H1 (cell line): ENCODE results near the gene TAB3. TPM values are rescaled to one million over a fixed set of nuclear protein-coding genes. Genes with fewer than 3 reads are reported as not detected.

Source experiments
- CTCF ChIA-PET: fragments of 300-600 bp; sonication (Branson Sonifier 250); formaldehyde crosslinking; loops from one replicate; lab custom pipeline; 2021; ENCODE audit not compliant: partially characterized antibody; lab: Charles Lee
- POLR2A ChIA-PET: fragments of 300-600 bp; sonication (Branson Sonifier 250); formaldehyde crosslinking; loops from one replicate; lab custom pipeline; 2021; ENCODE audit warnings: inconsistent platforms; ENCODE audit not compliant: partially characterized antibody; lab: Charles Lee
- DNase-seq, 2 experiments: peaks; one replicate each; pipeline versions ENCODE4 v3.0.0 to v3.0.0-alpha.2; 2010 to 2022; ENCODE audit warnings: low spot score in 2 of 2, low read depth in 1 of 2, mixed read lengths in 1 of 2
- FAIRE-seq: peaks from 2 replicates; lab custom pipeline; 2011; peaks lifted over from hg19 to GRCh38; lab: Jason Lieb, UNC
- H2AFZ ChIP-seq: 2 replicates; pipeline ENCODE4 v1.8.1; 2012; ENCODE audit warnings: low read length, inconsistent platforms
- H2AK5ac ChIP-seq: 2 replicates; pipeline ENCODE4 v1.6.1; 2013; ENCODE audit warnings: low read depth, low read length
- H2BK120ac ChIP-seq: replicated peaks from 2 replicates; pipeline ENCODE3; 2013; ENCODE audit warnings: low read depth, low read length, inconsistent platforms
- H2BK12ac ChIP-seq: 2 replicates; pipeline ENCODE4 v1.6.1; 2013; ENCODE audit warnings: low read depth, low read length
- H2BK15ac ChIP-seq: 2 replicates; pipeline ENCODE4 v1.6.1; 2013; ENCODE audit warnings: low read length
- H2BK20ac ChIP-seq: 2 replicates; pipeline ENCODE4 v1.6.1; 2013; ENCODE audit warnings: low read length
- H2BK5ac ChIP-seq: 2 replicates; pipeline ENCODE4 v1.6.1; 2013; ENCODE audit warnings: low read depth, low read length
- H3K14ac ChIP-seq: 2 replicates; pipeline ENCODE4 v1.6.1; 2013; ENCODE audit warnings: inconsistent platforms; ENCODE audit not compliant: insufficient read length
- H3K18ac ChIP-seq: 2 replicates; pipeline ENCODE4 v1.6.1; 2013; ENCODE audit warnings: low read length; ENCODE audit errors: extremely low read depth
- H3K23ac ChIP-seq: 2 replicates; pipeline ENCODE4 v1.6.1; 2013; ENCODE audit warnings: inconsistent platforms; ENCODE audit not compliant: insufficient read length
- H3K23me2 ChIP-seq: 2 replicates; pipeline ENCODE4 v1.6.1; 2013; ENCODE audit warnings: low read depth, low read length
- H3K27ac ChIP-seq: 2 replicates; pipeline ENCODE4 v1.6.1; 2011; ENCODE audit warnings: low read depth, low read length, inconsistent platforms
- H3K27me3 ChIP-seq, 4 experiments: replicated peaks in 1 of 4; 1 replicate in 1 of 4; 2 replicates in 3 of 4; pipeline versions ENCODE4 v1.6.1 to v1.8.1; 2011 to 2013; ENCODE audit warnings: low read length in 3 of 4, mild to moderate bottlenecking in 3 of 4, inconsistent platforms in 2 of 4, mixed read lengths in 2 of 4, moderate library complexity in 1 of 4; ENCODE audit not compliant: control insufficient read depth in 3 of 4, insufficient read depth in 3 of 4; ENCODE audit errors: extremely low read depth in 1 of 4
- H3K36me3 ChIP-seq, 4 experiments: 2 replicates each; pipeline versions ENCODE4 v1.6.1 to v1.8.1; 2011 to 2013; ENCODE audit warnings: mild to moderate bottlenecking in 4 of 4, low read length in 3 of 4, moderate library complexity in 2 of 4, control low read depth in 1 of 4, inconsistent platforms in 1 of 4; ENCODE audit not compliant: insufficient read depth in 4 of 4, control insufficient read depth in 2 of 4
- H3K4ac ChIP-seq: replicated peaks from 2 replicates; pipeline ENCODE3; 2013; ENCODE audit warnings: low read length, low read depth, mixed read lengths, inconsistent platforms; ENCODE audit not compliant: insufficient read length
- H3K4me1 ChIP-seq, 4 experiments: replicated peaks in 1 of 4; 1 replicate in 1 of 4; 2 replicates in 3 of 4; pipeline versions ENCODE4 v1.6.1 to v1.8.1; 2011 to 2013; ENCODE audit warnings: low read length in 3 of 4, inconsistent platforms in 2 of 4, mixed read lengths in 1 of 4; ENCODE audit not compliant: insufficient read depth in 4 of 4, control insufficient read depth in 3 of 4
- H3K4me2 ChIP-seq, 2 experiments: 2 replicates each; pipeline versions ENCODE4 v1.6.1 to v1.8.1; 2011 to 2013; ENCODE audit warnings: low read depth in 2 of 2, low read length in 2 of 2, control low read depth in 1 of 2, inconsistent platforms in 1 of 2, mild to moderate bottlenecking in 1 of 2; ENCODE audit not compliant: insufficient read depth in 1 of 2
- H3K4me3 ChIP-seq, 4 experiments: fragments of 200-600, 300-600 bp in 1 of 4; sonication (generic), shearing (Covaris generic), sonication (Bioruptor Twin) in 1 of 4; 2 replicates each; pipeline versions ENCODE4 v1.5.1 to v1.8.1; 2011 to 2016; ENCODE audit warnings: low read length in 4 of 4, low read depth in 3 of 4, control low read depth in 2 of 4, inconsistent platforms in 2 of 4, mild to moderate bottlenecking in 2 of 4, mixed read lengths in 1 of 4, moderate library complexity in 1 of 4; ENCODE audit not compliant: insufficient read depth in 2 of 4; ENCODE audit errors: extremely low read depth in 1 of 4
- H3K56ac ChIP-seq: replicated peaks from 2 replicates; pipeline ENCODE3; 2013; ENCODE audit warnings: low read depth, mild to moderate bottlenecking, mixed read lengths, low read length, inconsistent platforms; ENCODE audit not compliant: insufficient read length
- H3K79me1 ChIP-seq: 2 replicates; pipeline ENCODE4 v1.6.1; 2013; ENCODE audit warnings: low read depth, low read length, control low read depth
- H3K79me2 ChIP-seq, 2 experiments: 2 replicates each; pipeline versions ENCODE4 v1.6.1 to v1.8.1; 2012 to 2013; ENCODE audit warnings: low read length in 2 of 2, mild to moderate bottlenecking in 2 of 2, inconsistent platforms in 1 of 2; ENCODE audit not compliant: insufficient read depth in 2 of 2, control insufficient read depth in 1 of 2
- H3K9ac ChIP-seq, 4 experiments: replicated peaks in 1 of 4; 1 replicate in 1 of 4; 2 replicates in 3 of 4; pipeline versions ENCODE4 v1.6.1 to v1.8.1; 2011 to 2013; ENCODE audit warnings: low read depth in 3 of 4, low read length in 3 of 4, control low read depth in 2 of 4, mild to moderate bottlenecking in 2 of 4, moderate library complexity in 2 of 4, inconsistent platforms in 1 of 4; ENCODE audit errors: extremely low read depth in 1 of 4
- H3K9me3 ChIP-seq, 2 experiments: 2 replicates each; pipeline versions ENCODE4 v1.6.1 to v1.8.1; 2012 to 2013; ENCODE audit warnings: mild to moderate bottlenecking in 2 of 2, moderate library complexity in 2 of 2, control low read depth in 1 of 2, inconsistent platforms in 1 of 2, low read depth in 1 of 2, low read length in 1 of 2, mixed read lengths in 1 of 2; ENCODE audit not compliant: insufficient read depth in 2 of 2
- H4K20me1 ChIP-seq, 2 experiments: replicated peaks in 1 of 2; 2 replicates each; pipeline versions ENCODE3 to v1.8.1; 2011 to 2013; ENCODE audit warnings: inconsistent platforms in 2 of 2, low read length in 2 of 2, mild to moderate bottlenecking in 1 of 2; ENCODE audit not compliant: insufficient read depth in 2 of 2, control insufficient read depth in 1 of 2
- H4K5ac ChIP-seq: 2 replicates; pipeline ENCODE4 v1.6.1; 2013; ENCODE audit warnings: low read length, low read depth, mixed read lengths, inconsistent platforms; ENCODE audit not compliant: insufficient read length
- H4K8ac ChIP-seq: 2 replicates; pipeline ENCODE4 v1.8.0; 2013; ENCODE audit warnings: mild to moderate bottlenecking, moderate library complexity, low read length, inconsistent platforms; ENCODE audit not compliant: insufficient read depth; ENCODE audit errors: extremely low read depth
- H4K91ac ChIP-seq: replicated peaks from 2 replicates; pipeline ENCODE3; 2013; ENCODE audit warnings: low read length, mixed read lengths, inconsistent platforms; ENCODE audit not compliant: insufficient read length
- BACH1 ChIP-seq: IDR thresholded peaks from 2 replicates; pipeline ENCODE4 v1.6.1; 2012; ENCODE audit warnings: low read length, improper control_type of control experiment
- CBX8 ChIP-seq: fragments of 300-800, 300-1000 bp; sonication (generic); IDR thresholded peaks from 2 replicates; pipeline ENCODE4 v1.7.1; 2016; ENCODE audit warnings: low read depth, low read length, borderline replicate concordance
- RAD21 ChIP-seq, 2 experiments: IDR thresholded peaks in 1 of 2; conservative IDR thresholded peaks in 1 of 2; 2 replicates each; pipeline ENCODE4 v1.6.1; 2011; ENCODE audit warnings: low read depth in 2 of 2, low read length in 2 of 2, improper control_type of control experiment in 1 of 2, inconsistent platforms in 1 of 2, mild to moderate bottlenecking in 1 of 2, moderate library complexity in 1 of 2
- SP4 ChIP-seq: IDR thresholded peaks from 2 replicates; pipeline ENCODE4 v1.6.1; 2012; ENCODE audit warnings: low read length, inconsistent platforms
- WGBS, 2 experiments: shearing (Covaris generic) in 1 of 2; methylation state at CpG; one replicate each; pipeline versions ENCODE4 v1.1.6 to v1.1.7; 2013 to 2015; ENCODE audit warnings: low lambda C conversion rate in 2 of 2, mixed read lengths in 2 of 2, inconsistent platforms in 1 of 2, low coverage in 1 of 2, missing lambda C conversion rate in 1 of 2; ENCODE audit not compliant: insufficient replicate concordance in 2 of 2, insufficient coverage in 1 of 2, insufficient read length in 1 of 2; ENCODE audit errors: extremely low coverage in 1 of 2, missing lambda C conversion rate in 1 of 2; 5-methylcytosine and 5-hydroxymethylcytosine counted together
- polyA plus RNA-seq, 7 experiments: library from polyadenylated mRNA; depleted of rRNA in 3 of 7; stranded (reverse) in 5 of 7; unstranded in 2 of 7; fragments of >200 nt in 5 of 7; fragments of 200-250 nt in 2 of 7; gene quantifications; 1 replicate in 5 of 7; 2 replicates in 1 of 7; 4 replicates in 1 of 7; pipeline versions ENCODE4 v1.2.1 to v1.2.3, GENCODE V29; 2011 to 2013; ENCODE audit warnings: missing spikeins in 2 of 7, mixed read lengths in 2 of 7
- total RNA-seq: library from RNA; stranded (reverse); fragmentation: NEBNext Ultra II Directional; extraction: Animal tissue kit (Norgen Biotek cat#: 25700); gene quantifications from 2 replicates; pipeline ENCODE4 v1.2.1, GENCODE V29; 2021

Gene TAB3
- total and polyA plus RNA-seq, 2 of the 8 experiments (the other 6 are each of a cell fraction or from before 2014, with no cell fraction given) = 12.7 to 12.9 TPM

DNA sequence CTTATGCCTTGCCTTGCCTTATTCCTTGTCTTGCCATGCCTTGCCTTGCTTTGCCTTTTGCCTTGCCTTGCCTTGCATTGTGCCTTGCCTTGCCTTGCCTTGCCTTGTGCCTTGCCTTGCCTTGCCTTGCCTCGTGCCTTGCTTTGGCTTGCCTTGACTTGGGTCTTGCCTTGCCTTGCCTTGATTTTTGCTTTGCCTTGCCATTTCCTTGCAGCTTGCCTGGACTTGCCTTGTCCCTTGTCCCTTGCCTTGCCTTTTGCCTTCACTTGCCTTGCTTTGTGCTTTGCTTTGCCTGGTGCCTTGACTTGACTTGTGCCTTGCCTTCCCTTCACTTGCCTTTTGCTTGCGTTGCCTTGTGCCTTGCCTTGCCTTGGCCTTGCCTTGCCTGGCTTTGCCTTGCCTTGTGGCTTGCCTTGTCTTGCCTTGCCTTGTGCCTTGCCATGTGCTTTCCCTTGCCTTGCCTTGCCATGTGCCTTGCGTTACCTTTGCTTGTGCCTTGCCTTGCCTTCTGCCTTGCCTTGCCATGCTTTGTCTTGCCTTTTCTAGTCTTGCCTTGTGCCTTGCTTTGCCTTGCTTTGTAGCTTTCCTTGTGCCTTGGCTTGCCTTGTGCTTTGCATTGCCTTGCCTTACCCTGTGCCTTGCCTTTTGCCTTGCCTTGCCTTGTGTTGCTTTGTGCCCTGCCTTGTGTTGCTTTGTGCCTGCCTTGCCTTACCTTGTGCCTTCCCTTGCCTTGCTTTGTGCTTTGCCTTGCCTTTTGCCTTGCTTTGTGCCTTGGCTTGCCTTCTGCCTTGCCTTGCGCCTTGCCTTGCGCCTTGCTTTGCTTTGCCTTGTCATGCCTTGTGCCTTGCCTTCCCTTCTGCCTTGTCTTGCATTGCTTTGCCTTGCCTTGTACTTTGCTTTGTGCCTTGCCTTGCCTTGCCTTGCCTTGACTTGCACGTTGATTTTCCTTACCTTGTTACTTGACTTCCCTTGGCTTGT lies 92.8 kb downstream of the TAB3 start:
- FAIRE-seq = no peak

More for the DNA sequence above, 92.8 kb downstream of the TAB3 start:
- 83% methylated on average over 4 of the region's 6 CpGs; no CpG with 5 or more reads in 1 of the 2 experiments for WGBS, 2 experiments
- H3K27me3 ChIP-seq = no peaks in the 10 kb centered on the region; a peak in 1 of 7 replicates
- H3K4ac ChIP-seq = peak overlapping the region; percentile 53
- TF ChIP-seq SP4 (no peak), RAD21 (IDR thresholded peaks at IDR 0.05 in 1 of 2, conservative IDR thresholded peaks at IDR 0.05 in 1 of 2; ENCODE audit: low read depth in 2 of 2, low read length in 2 of 2) (no peak), CBX8 (no peak), BACH1 (no peak)
- no peaks in the 10 kb centered on the region for H3K36me3 ChIP-seq
- H3K79me1 ChIP-seq = no peaks in the 10 kb centered on the region
- no peaks in the 10 kb centered on the region for H3K9me3 ChIP-seq
- H3K27ac ChIP-seq = no peak overlapping the region
- peak overlapping the region; percentile 97 for H2BK15ac ChIP-seq
- no peak overlapping the region for H3K14ac ChIP-seq
- POLR2A ChIA-PET = no interaction called here
- peak overlapping the region; percentile 87 for H2BK5ac ChIP-seq
- no peak overlapping the region for H4K5ac ChIP-seq
- H3K23me2 ChIP-seq = no peaks in the 10 kb centered on the region
- H3K9ac ChIP-seq = no peak overlapping the region; a peak in 1 of 7 replicates
- peaks cover 0 to 2% (median 0%) of the 10 kb centered on the region in 4 experiments; a peak in 1 of 7 replicates for H3K4me1 ChIP-seq
- no peak overlapping the region for H4K8ac ChIP-seq
- peak overlapping the region; percentile 97; the same call in 1 of the 2 replicates for H2BK12ac ChIP-seq
- peak overlapping the region; percentile 61; the same call in 1 of the 2 replicates for H2BK20ac ChIP-seq
- H3K4me2 ChIP-seq = no peak overlapping the region
- H3K18ac ChIP-seq = peak overlapping the region; percentile 71
- no peak overlapping the region for H3K56ac ChIP-seq
- CTCF ChIA-PET = no interaction called here
- H2AK5ac ChIP-seq = peak overlapping the region; percentile 99
- H2BK120ac ChIP-seq = no peak overlapping the region
- peaks cover 0 to 4% of the 10 kb centered on the region in 2 experiments for H4K20me1 ChIP-seq
- H3K79me2 ChIP-seq = no peaks in the 10 kb centered on the region
- no peak overlapping the region for H3K4me3 ChIP-seq
- no peak overlapping the region for H2AFZ ChIP-seq
- H3K23ac ChIP-seq = no peak overlapping the region
- peak overlapping the region; percentile 97 for H4K91ac ChIP-seq
- no peak for DNase-seq
